ENCODE data around the gene TRABD.

TRABD gene

GRCh38 chr22:50205781-50206569, 20.3 kb downstream of the TRABD start:
- DNase-seq = no peak

GRCh38 chr22:50206599-50206998, 20.9 kb downstream of the TRABD start:
- no peak for DNase-seq

DNA sequence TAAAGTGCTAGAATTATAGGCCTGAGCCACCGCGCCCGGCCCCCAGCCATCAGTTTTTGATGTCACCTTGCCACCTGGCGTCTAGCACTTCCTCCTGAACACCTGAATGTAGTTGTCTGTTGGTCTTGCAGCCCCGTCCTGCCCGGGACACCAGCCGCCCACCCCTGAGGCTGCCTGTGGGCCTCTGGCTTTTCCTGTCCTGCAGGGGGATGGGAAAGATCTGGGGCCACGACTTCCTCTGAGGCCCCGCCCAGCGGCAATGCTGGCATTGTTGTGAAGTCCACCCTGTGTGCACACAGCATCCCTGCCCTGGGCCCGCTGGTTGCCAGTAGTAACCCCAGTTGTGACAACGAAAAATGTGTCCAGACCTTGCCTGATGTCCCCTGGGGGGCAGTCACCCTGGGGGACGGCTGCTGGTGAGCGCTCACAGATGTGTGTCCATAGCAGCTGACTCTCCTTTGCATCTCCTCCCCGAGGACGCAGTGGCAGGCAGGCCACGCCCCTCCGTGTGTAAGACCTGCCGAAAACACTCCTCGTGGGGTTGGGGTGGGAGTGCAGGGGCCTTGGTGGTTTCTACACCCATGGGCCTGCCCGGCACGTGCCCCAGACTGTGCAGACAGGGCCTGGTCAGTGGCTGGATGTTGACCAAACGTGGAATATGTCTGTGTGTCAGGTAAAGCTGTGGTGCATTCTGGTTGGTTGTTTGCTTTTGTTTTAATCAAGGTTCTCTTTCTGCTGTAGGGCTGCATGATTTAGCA, 21.8 kb downstream of the TRABD start:
- DNase-seq = no peak

DNA sequence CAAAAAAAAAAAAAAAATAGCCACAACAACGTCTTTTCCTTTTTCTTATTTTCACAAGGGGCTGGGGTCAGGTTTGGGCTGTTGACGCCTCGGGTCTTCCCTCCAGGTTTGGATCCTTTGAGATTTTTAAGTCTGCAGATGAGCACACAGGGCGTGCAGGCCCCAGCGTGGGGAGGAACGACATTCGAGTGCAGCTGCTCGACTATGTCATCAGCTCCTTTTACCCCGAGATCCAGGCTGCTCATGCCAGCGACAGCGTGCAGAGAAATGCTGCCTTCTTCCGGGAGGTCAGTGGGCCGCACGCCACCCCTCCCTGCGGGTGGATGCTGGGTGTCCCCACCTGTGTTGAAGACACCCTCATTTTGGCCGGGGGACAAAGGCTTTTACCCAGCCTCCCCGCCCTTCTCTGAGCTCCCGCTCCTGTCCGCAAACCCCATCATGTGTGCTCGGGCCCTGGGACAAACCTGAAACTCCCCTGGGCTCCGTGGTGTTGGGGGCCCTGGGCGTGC, 22.8 kb downstream of the TRABD start:
- DNase-seq = no peak

DNA sequence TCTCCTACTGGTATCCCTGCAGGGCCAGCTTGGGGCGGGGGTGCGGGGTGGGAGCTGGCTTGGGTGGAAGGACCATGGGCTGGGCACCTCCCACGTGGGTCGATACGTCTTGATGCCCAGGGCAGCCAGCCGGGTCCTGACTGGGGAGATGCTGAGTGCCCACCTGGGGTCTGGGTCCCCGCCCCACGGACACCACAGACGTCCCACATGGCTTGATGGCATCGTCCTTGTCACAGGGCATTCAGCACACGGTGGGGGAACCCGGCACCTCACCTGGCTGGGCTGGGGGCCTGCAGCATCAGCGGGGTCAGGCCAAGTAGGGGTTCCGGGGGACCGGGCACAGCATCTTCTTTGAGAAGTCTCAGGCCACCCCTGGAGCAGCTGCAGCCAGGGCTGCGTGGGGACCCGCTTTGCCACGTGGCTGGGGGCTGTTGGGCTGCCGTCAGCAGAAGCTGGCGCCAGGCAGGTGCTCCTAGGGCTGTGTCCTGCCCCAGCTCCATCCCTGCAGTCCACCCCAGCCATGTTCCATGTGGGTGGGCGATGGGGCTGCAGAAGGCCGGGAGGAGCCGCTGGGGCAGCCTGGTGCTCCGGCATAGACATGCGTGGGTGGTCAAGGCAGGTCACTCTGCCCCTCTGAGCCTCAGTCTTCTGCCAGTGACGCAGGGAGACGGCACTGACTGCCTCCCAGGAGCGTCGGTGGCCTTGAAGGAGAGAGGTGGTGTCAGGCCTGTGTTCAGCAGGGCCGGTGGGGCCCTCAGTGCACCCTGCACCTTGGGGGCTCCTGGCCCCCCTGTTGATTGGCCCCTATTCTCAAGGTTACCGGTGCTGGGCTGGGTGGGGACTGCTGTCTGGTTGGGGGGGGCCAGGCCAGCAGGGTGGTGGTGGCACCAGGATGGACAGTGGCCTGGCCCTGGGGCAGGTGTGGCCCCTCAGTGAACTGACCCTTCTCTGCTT, 23.5 kb downstream of the TRABD start:
- DNase-seq = no peak

GRCh38 chr22:50209893-50210292, 24.2 kb downstream of the TRABD start:
- peak; percentile 14 for DNase-seq

GRCh38 chr22:50210378-50211139, 24.8 kb downstream of the TRABD start:
- DNase-seq = no peak

GRCh38 chr22:50211147-50211546, 25.4 kb downstream of the TRABD start:
- no peak for DNase-seq

GRCh38 chr22:50213263-50213662, 27.6 kb downstream of the TRABD start:
- no peak for DNase-seq

DNA sequence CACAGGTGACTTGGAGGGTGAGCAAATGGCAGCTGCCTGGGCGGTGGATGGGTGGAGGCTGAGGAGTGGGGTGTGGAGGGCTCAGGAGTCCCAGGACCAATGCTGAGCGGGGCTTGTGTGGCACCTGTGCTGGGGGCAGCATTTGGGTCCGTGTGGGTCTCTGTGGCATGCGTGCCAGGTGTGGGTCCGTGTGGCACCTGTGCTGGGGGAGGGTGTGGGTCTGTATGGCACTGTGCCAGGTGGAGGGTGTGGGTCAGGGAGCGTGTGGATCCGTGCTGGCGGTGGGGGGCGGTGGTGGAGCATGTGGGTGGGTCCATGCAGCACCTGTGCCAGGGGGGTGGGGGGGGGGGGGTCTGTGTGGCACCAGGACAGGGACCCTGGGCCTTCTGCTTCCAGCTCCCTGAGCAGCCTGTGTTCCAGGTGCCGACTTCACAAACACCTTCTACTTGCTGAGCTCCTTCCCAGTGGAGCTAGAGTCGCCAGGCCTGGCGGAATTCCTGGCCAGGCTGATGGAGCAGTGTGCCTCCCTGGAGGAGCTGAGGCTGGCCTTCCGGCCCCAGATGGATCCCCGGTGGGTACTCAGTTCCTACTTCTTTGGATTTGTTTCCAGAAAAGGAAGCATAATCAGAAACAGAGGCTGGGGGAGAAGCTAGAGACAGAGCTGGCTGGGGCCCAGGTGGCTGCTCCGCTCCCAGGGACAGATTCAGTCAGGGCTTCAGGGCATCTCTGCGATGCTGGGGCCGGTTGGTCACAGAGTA, 29.8 kb downstream of the TRABD start:
- DNase-seq = no peak

DNA sequence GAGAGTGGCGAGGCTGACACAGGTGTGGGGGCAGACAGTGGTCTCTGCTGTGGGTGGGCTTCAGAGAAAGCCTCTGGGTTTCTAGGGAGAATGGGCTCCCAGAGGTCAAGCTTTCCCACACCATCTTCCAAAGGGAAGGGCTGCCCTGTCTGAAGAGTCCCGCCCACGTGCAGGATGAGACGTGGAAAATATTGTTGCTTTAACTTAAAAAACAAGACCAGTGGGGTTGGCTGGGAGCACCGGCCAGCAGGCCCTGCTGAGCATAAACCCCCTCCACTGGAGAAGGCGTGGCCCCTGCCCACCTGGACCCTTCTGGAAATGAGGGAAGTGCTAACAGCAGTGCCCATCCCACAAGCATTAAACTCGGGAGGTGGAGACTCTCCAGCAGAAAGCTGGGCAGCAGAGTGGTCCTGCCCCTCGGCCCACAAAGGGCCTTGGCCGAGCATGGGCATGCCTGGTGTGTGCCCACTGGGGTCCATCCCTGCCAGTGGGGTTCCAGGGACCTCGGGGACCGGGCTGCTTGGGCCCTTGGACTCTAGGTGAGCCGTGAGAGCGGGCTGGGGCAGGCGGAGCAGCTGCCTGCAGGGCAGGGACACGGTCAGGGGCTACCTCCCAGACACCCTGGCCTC, 30.5 kb downstream of the TRABD start:
- no peak for DNase-seq

GRCh38 chr22:50216684-50217520, 31.2 kb downstream of the TRABD start:
- DNase-seq = no peak

- DNase-seq = no peak
These were observed 31.9 kb downstream of the TRABD start for GRCh38 chr22:50217543-50218152.

- DNase-seq = no peak
These were observed 32.7 kb downstream of the TRABD start for GRCh38 chr22:50218153-50218995.

DNA sequence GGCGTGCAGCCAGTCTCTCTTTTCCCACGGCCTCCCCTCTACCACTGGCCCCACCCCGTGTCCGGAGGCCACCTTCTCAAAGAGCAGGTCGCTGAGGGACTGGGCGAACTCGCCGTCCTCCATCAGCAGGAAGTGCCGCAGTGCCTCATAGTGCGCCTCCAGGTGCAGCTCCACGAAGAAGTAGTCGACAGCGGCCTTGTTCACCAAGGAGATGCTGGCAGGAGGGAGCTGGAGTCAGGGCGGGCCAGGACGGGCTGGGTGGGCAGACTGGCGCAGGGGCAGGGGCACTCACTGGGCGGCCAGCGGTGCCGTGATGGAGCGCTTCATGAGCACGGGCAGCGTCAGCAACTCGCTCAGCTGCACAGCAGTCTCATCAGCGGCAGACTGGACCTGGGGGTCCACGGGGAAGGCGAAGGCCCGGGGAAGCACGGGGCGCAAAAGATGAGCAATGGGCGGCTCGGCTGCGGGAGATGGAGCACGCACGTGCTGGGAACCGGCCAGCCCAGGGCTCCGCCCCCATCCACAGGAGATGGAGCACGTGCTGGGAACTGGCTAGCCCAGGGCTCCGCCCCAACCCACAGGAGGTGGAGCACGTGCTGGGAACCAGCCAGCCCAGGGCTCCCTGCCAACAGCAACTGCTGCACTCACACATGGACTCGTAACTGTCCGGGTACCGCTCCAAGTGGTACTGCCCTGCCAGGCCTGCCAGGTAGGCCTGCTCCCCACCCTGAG, 33.4 kb downstream of the TRABD start:
- DNase-seq = no peak

DNA sequence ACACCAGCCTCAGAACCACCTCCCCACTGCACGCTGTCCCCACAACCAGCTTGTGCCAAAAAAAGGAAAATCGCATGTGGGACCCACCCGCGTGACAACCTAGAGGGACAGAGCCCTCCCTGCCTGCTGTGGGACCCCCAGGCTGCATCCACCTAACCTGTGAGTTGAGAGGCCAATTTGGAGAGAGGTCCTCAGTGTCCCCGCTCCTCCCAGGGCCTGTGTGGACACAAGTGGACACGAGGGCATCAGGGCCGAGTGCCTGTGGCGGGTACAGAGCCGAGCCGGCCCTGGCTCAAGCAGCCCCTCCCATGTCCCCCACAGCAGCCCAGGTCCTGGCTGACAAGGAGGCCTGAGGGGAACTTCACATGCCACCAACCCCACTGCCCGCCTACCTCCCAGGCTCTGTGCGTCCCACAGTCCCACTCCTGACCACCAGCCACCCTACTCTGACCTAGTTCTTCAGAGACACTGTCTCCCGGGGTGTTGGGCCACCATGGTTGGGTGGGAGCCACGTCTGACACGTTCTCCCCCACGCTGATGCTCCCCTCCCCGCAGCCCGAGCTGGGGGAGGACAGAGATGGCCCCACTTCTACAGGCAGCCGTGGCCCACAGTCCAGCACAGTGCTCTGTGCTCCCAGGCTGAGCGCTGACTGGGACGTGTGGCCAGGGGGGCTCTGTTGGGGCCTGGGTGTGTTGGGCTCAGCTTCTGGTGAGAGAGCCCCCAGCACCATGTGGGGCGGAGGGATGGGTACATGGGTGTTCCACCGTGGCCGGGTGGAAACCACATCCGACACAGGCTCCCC, 34.3 kb downstream of the TRABD start:
- DNase-seq = no peak

All from NCI-H146 (cell line).